SK-N-SH (cell line): Measurements from ENCODE around the gene HHAT. TPM values are rescaled to one million over a fixed set of nuclear protein-coding genes. Genes with fewer than 3 reads are reported as not detected.

Experiments used
- CTCF ChIA-PET: fragments of 300-600, 350-600 bp; formaldehyde crosslinking; extraction: SDS; loops from one replicate; lab custom pipeline; 2021; lab: Yijun Ruan, JAX
- POLR2A ChIA-PET: fragments of 350-600 bp; sonication (Branson Sonifier 250); formaldehyde crosslinking; extraction: SDS; loops from one replicate; lab custom pipeline; 2020; ENCODE audit warnings: antibody characterized with exemption, inconsistent platforms; lab: Yijun Ruan, JAX
- DNase-seq: peaks from one replicate; pipeline ENCODE4 v3.0.0; 2012
- H2AFZ ChIP-seq: fragments of 200-600 bp; sonication (generic); 2 replicates; pipeline ENCODE4 v1.8.1; 2016; ENCODE audit warnings: antibody characterized with exemption, mild to moderate bottlenecking, low read depth
- H3F3A ChIP-seq: fragments of 200-600 bp; sonication (generic); replicated peaks from 2 replicates; pipeline ENCODE3; 2016; ENCODE audit warnings: antibody characterized with exemption, mild to moderate bottlenecking; ENCODE audit not compliant: insufficient read depth
- H3K27ac ChIP-seq, 2 experiments: fragments of 200-500 bp in 1 of 2; fragments of 200-600 bp in 1 of 2; sonication (Bioruptor generic) in 1 of 2; sonication (generic), shearing (Covaris generic) in 1 of 2; 2 replicates each; pipeline versions ENCODE4 v1.5.1 to v1.6.1; 2014 to 2016; ENCODE audit warnings: low read depth in 2 of 2, inconsistent platforms in 1 of 2, low read length in 1 of 2, mild to moderate bottlenecking in 1 of 2, mixed read lengths in 1 of 2
- H3K27me3 ChIP-seq: fragments of 200-600 bp; sonication (generic), shearing (Covaris generic); 2 replicates; pipeline ENCODE4 v1.6.1; 2016; ENCODE audit warnings: mixed run types; ENCODE audit not compliant: insufficient read depth
- H3K36me3 ChIP-seq, 2 experiments: fragments of 200-500 bp in 1 of 2; fragments of 200-600 bp in 1 of 2; sonication (Bioruptor generic) in 1 of 2; sonication (generic) in 1 of 2; replicated peaks in 1 of 2; 2 replicates each; pipeline versions ENCODE3 to v1.5.1; 2014 to 2016; ENCODE audit warnings: low read length in 1 of 2, mild to moderate bottlenecking in 1 of 2; ENCODE audit not compliant: insufficient read depth in 2 of 2, control insufficient read depth in 1 of 2
- H3K4me1 ChIP-seq, 2 experiments: fragments of 200-500 bp in 1 of 2; fragments of 200-600 bp in 1 of 2; sonication (Bioruptor generic) in 1 of 2; sonication (generic), shearing (Covaris generic) in 1 of 2; 2 replicates each; pipeline versions ENCODE4 v1.5.1 to v1.6.1; 2014 to 2016; ENCODE audit warnings: low read depth in 1 of 2, low read length in 1 of 2, mixed run types in 1 of 2; ENCODE audit not compliant: insufficient read depth in 2 of 2, control insufficient read depth in 1 of 2
- H3K4me2 ChIP-seq: fragments of 200-600 bp; sonication (generic), shearing (Covaris generic); 2 replicates; pipeline ENCODE4 v1.6.1; 2017; ENCODE audit warnings: mixed run types
- H3K4me3 ChIP-seq, 2 experiments: fragments of 200-500 bp in 1 of 2; fragments of 200-600 bp in 1 of 2; sonication (Bioruptor generic) in 1 of 2; sonication (generic), shearing (Covaris generic) in 1 of 2; 2 replicates each; pipeline versions ENCODE4 v1.5.1 to v1.8.1; 2014 to 2016; ENCODE audit warnings: low read depth in 2 of 2, inconsistent platforms in 1 of 2, low read length in 1 of 2, mild to moderate bottlenecking in 1 of 2, mixed read lengths in 1 of 2, moderate library complexity in 1 of 2
- H3K79me2 ChIP-seq: fragments of 200-600 bp; sonication (generic); 2 replicates; pipeline ENCODE4 v1.8.1; 2017; ENCODE audit warnings: mild to moderate bottlenecking; ENCODE audit not compliant: insufficient read depth
- H3K9ac ChIP-seq: fragments of 200-600 bp; sonication (generic); 2 replicates; pipeline ENCODE4 v1.6.1; 2017; ENCODE audit warnings: mixed run types
- H3K9me2 ChIP-seq: fragments of 200-600 bp; sonication (generic); 2 replicates; pipeline ENCODE4 v1.6.1; 2017; ENCODE audit warnings: mixed run types
- H3K9me3 ChIP-seq: fragments of 200-600 bp; sonication (generic); 2 replicates; pipeline ENCODE4 v1.6.1; 2017; ENCODE audit warnings: mixed run types, mild to moderate bottlenecking, moderate library complexity
- H4K20me1 ChIP-seq: fragments of 200-600 bp; sonication (generic); 2 replicates; pipeline ENCODE4 v1.6.1; 2017; ENCODE audit warnings: mild to moderate bottlenecking, mixed run types; ENCODE audit not compliant: insufficient read depth
- CHD2 ChIP-seq: fragments of 150-350 bp; IDR thresholded peaks from 2 replicates; pipeline ENCODE4 v1.6.1; 2018; ENCODE audit warnings: low read length; ENCODE audit not compliant: partially characterized antibody
- ELF1 ChIP-seq: IDR thresholded peaks from 2 replicates; pipeline ENCODE4 v1.4.0; 2012
- EP300 ChIP-seq, 2 experiments: IDR thresholded peaks; 2 replicates each; pipeline versions ENCODE4 v1.4.0 to v1.6.1; 2012; ENCODE audit warnings: borderline replicate concordance in 1 of 2, low read depth in 1 of 2, low read length in 1 of 2
- EZH2phosphoT487 ChIP-seq: fragments of 200-600 bp; sonication (generic); IDR thresholded peaks from 2 replicates; pipeline ENCODE4 v1.6.1; 2017; ENCODE audit warnings: low read depth, mixed run types, mild to moderate bottlenecking, antibody characterized with exemption, moderate library complexity, borderline replicate concordance
- FOXJ3 ChIP-seq: sonication (generic); formaldehyde crosslinking; IDR thresholded peaks from 2 replicates; pipeline ENCODE4 v1.5.1; 2020; ENCODE audit warnings: mild to moderate bottlenecking, missing genetic modification reagents
- GABPA ChIP-seq: IDR thresholded peaks from 2 replicates; pipeline ENCODE4 v1.4.0; 2012; ENCODE audit warnings: low read depth, mild to moderate bottlenecking
- GATA2 ChIP-seq: sonication (generic); formaldehyde crosslinking; IDR thresholded peaks from 2 replicates; pipeline ENCODE4 v1.5.0; 2020; ENCODE audit warnings: mild to moderate bottlenecking, missing genetic modification reagents
- JUND ChIP-seq: IDR thresholded peaks from 2 replicates; pipeline ENCODE4 v1.4.0; 2012
- MEF2A ChIP-seq: IDR thresholded peaks from 2 replicates; pipeline ENCODE4 v1.4.0; 2012; ENCODE audit warnings: low read depth, borderline replicate concordance
- MXI1 ChIP-seq: IDR thresholded peaks from 2 replicates; pipeline ENCODE4 v1.6.1; 2012; ENCODE audit warnings: mild to moderate bottlenecking, low read depth, low read length, improper control_type of control experiment
- NFIC ChIP-seq: IDR thresholded peaks from 2 replicates; pipeline ENCODE4 v1.4.0; 2012; ENCODE audit warnings: borderline replicate concordance
- NRF1 ChIP-seq: IDR thresholded peaks from 2 replicates; pipeline ENCODE4 v1.6.1; 2012; ENCODE audit warnings: low read depth, mild to moderate bottlenecking, low read length
- POLR2AphosphoS5 ChIP-seq: IDR thresholded peaks from 2 replicates; pipeline ENCODE4 v1.6.1; 2012; ENCODE audit warnings: low read depth, low read length
- RAD21 ChIP-seq: IDR thresholded peaks from 2 replicates; pipeline ENCODE4 v1.6.1; 2012; ENCODE audit warnings: mild to moderate bottlenecking, low read length
- RCOR1 ChIP-seq: fragments of 150-350 bp; IDR thresholded peaks from 2 replicates; pipeline ENCODE4 v1.6.1; 2017; ENCODE audit warnings: antibody characterized with exemption, low read length
- RFX5 ChIP-seq: IDR thresholded peaks from 2 replicates; pipeline ENCODE4 v1.6.1; 2012; ENCODE audit warnings: mild to moderate bottlenecking, improper control_type of control experiment, low read length
- SIN3A ChIP-seq: IDR thresholded peaks from 2 replicates; pipeline ENCODE4 v1.6.1; 2012; ENCODE audit warnings: low read depth, mild to moderate bottlenecking, low read length, moderate library complexity, borderline replicate concordance
- SMC3 ChIP-seq: IDR thresholded peaks from 2 replicates; pipeline ENCODE4 v1.6.1; 2012; ENCODE audit warnings: low read depth, low read length, improper control_type of control experiment
- TAF1 ChIP-seq: IDR thresholded peaks from 2 replicates; pipeline ENCODE4 v1.6.1; 2012; ENCODE audit warnings: low read depth, mild to moderate bottlenecking, low read length, moderate library complexity, borderline replicate concordance
- TCF12 ChIP-seq: IDR thresholded peaks from 2 replicates; pipeline ENCODE4 v1.4.0; 2012
- TEAD4 ChIP-seq: IDR thresholded peaks from 2 replicates; pipeline ENCODE4 v1.4.0; 2012; ENCODE audit warnings: mild to moderate bottlenecking, borderline replicate concordance; ENCODE audit not compliant: insufficient read depth
- YY1 ChIP-seq: IDR thresholded peaks from 2 replicates; pipeline ENCODE4 v1.4.0; 2012; ENCODE audit warnings: low read depth, mild to moderate bottlenecking
- WGBS: methylation state at CpG from one replicate; pipeline ENCODE4 v1.1.6; 2017; ENCODE audit warnings: low lambda C conversion rate; 5-methylcytosine and 5-hydroxymethylcytosine counted together
- polyA plus RNA-seq, 3 experiments: library from polyadenylated mRNA; depleted of rRNA; stranded (reverse); fragments of >200 nt; gene quantifications; 2 replicates each; pipeline ENCODE4 v1.2.3, GENCODE V29; 2012
- TF ChIP-seq, protein P1 (sequence below): fragments of 150-350 bp; IDR thresholded peaks from 2 replicates; pipeline ENCODE4 v1.6.1; 2017; ENCODE audit warnings: antibody characterized with exemption, low read length, low read depth, borderline replicate concordance
- TF ChIP-seq, protein P2 (sequence below): fragments of 150-350 bp; IDR thresholded peaks from 2 replicates; pipeline ENCODE4 v1.6.1; 2016; ENCODE audit warnings: mild to moderate bottlenecking, low read depth, low read length
- TF ChIP-seq, protein P3 (sequence below): IDR thresholded peaks from 2 replicates; pipeline ENCODE4 v1.4.0; 2012; ENCODE audit warnings: low read depth
- TF ChIP-seq, protein P4 (sequence below): IDR thresholded peaks from 2 replicates; pipeline ENCODE4 v1.4.0; 2012; ENCODE audit warnings: low read depth, borderline replicate concordance
- TF ChIP-seq, protein P5 (sequence below): IDR thresholded peaks from 2 replicates; pipeline ENCODE4; 2012

Gene HHAT
- polyA plus RNA-seq, 1 of the 3 experiments (the other 2 are of a cell fraction), result 8.1 TPM

DNA sequence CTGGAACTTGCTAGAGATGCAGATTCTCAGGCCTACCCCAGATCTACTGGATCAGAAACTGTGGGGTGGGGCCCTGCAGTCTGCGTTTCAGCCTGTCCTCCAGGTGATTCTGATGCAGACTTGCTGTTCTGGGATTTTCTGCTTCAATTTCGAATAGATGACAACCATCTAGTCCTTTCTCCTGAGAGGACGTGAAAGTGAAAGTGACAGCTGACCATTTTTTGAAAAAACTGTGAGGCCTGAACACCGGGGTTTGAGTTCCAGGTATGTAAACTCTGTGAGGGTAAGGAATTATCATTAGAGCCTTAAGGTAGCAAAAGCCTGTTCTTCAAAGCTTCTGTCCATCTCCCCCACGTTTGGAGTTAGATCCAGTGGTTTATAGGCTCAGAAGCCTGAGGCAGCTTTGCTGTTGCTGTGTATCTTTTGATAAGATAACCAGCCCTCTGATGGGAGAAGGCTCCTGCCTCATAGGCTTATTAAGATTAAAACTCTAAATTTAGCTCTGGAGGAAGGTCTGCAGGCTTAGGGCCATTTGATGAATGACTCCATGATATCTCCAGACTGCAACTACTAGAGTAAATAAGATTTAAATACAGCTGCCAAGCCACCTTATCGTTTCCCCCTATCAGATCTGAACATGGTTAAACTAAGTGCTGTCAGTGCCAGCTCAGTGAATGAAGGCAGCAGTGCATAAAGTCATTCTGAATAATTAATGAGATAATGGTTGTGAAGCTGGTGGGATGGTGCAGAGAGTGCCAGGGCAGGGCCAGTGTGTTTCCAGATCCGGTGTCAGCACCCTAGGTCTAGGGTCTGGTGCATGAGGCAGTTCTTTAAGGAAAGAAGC, 335.2 kb downstream of the HHAT start:
- Histone ChIP-seq H3K27ac (peak overlapping the region in 1 of 2 experiments; percentile 87; a peak in 2 of 4 replicates), H3K4me2 (no peak overlapping the region), H3K9ac (no peak overlapping the region), H2AFZ (no peak overlapping the region)
- DNase-seq, result peak; percentile 82
- TF ChIP-seq JUND, result no peak
- TF ChIP-seq, protein P1, sequence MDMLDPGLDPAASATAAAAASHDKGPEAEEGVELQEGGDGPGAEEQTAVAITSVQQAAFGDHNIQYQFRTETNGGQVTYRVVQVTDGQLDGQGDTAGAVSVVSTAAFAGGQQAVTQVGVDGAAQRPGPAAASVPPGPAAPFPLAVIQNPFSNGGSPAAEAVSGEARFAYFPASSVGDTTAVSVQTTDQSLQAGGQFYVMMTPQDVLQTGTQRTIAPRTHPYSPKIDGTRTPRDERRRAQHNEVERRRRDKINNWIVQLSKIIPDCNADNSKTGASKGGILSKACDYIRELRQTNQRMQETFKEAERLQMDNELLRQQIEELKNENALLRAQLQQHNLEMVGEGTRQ, result no peak
- peak; percentile 50; the same call in 1 of the 2 replicates for TF ChIP-seq NFIC
- TF ChIP-seq TCF12, result peak; percentile 82
- TF ChIP-seq RFX5, result no peak; the same call in 1 of the 2 replicates
- TF ChIP-seq, protein P2, sequence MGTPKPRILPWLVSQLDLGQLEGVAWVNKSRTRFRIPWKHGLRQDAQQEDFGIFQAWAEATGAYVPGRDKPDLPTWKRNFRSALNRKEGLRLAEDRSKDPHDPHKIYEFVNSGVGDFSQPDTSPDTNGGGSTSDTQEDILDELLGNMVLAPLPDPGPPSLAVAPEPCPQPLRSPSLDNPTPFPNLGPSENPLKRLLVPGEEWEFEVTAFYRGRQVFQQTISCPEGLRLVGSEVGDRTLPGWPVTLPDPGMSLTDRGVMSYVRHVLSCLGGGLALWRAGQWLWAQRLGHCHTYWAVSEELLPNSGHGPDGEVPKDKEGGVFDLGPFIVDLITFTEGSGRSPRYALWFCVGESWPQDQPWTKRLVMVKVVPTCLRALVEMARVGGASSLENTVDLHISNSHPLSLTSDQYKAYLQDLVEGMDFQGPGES, result no peak
- no peak for TF ChIP-seq EZH2phosphoT487
- peak; percentile 36 for TF ChIP-seq RAD21
- no peak; the same call in 1 of the 2 replicates for TF ChIP-seq POLR2AphosphoS5
- TF ChIP-seq FOXJ3 (CRISPR knock-in tag), result peak; percentile 99
- TF ChIP-seq SIN3A, result no peak
- 0 out of 2 replicates have a peak, but pooled peaks have one; percentile 9 for TF ChIP-seq MEF2A
- 0 out of 2 replicates have a peak, but pooled peaks have one; percentile 10 for TF ChIP-seq GABPA
- peak; percentile 100 for TF ChIP-seq GATA2
- no peak for TF ChIP-seq ELF1
- peak; percentile 78; the same call in 1 of the 2 replicates for TF ChIP-seq MXI1
- no peak for TF ChIP-seq TAF1
- TF ChIP-seq NRF1, result no peak
- TF ChIP-seq YY1, result no peak
- TF ChIP-seq CHD2, result peak; percentile 89
- TF ChIP-seq RCOR1, result peak; percentile 98
- TF ChIP-seq EP300 (IDR thresholded peaks at IDR 0.05; ENCODE audit: borderline replicate concordance in 1 of 2, low read depth in 1 of 2, low read length in 1 of 2), result peak; percentile 19 to 99; a peak in 2 of 4 replicates
- peak; percentile 52; the same call in 1 of the 2 replicates for TF ChIP-seq TEAD4
- TF ChIP-seq, protein P3, sequence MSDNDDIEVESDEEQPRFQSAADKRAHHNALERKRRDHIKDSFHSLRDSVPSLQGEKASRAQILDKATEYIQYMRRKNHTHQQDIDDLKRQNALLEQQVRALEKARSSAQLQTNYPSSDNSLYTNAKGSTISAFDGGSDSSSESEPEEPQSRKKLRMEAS, result no peak
- TF ChIP-seq, protein P4, sequence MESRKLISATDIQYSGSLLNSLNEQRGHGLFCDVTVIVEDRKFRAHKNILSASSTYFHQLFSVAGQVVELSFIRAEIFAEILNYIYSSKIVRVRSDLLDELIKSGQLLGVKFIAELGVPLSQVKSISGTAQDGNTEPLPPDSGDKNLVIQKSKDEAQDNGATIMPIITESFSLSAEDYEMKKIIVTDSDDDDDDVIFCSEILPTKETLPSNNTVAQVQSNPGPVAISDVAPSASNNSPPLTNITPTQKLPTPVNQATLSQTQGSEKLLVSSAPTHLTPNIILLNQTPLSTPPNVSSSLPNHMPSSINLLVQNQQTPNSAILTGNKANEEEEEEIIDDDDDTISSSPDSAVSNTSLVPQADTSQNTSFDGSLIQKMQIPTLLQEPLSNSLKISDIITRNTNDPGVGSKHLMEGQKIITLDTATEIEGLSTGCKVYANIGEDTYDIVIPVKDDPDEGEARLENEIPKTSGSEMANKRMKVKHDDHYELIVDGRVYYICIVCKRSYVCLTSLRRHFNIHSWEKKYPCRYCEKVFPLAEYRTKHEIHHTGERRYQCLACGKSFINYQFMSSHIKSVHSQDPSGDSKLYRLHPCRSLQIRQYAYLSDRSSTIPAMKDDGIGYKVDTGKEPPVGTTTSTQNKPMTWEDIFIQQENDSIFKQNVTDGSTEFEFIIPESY, result no peak
- no peak; the same call in 1 of the 2 replicates for TF ChIP-seq SMC3
- TF ChIP-seq, protein P5, sequence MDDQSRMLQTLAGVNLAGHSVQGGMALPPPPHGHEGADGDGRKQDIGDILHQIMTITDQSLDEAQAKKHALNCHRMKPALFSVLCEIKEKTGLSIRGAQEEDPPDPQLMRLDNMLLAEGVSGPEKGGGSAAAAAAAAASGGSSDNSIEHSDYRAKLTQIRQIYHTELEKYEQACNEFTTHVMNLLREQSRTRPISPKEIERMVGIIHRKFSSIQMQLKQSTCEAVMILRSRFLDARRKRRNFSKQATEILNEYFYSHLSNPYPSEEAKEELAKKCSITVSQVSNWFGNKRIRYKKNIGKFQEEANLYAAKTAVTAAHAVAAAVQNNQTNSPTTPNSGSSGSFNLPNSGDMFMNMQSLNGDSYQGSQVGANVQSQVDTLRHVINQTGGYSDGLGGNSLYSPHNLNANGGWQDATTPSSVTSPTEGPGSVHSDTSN, result peak; percentile 37
- TF ChIP-seq, all 33 proteins: peak for 13
- POLR2A ChIA-PET, result interaction anchor here (0.7 to 1.8 kb wide), 7 partner anchors 58 to 472 kb away, joined by 3 to 17 read pairs (median 4); partner anchors contain the start of gene KCNH1
- Histone ChIP-seq H4K20me1 (no peaks in the 10 kb centered on the region), H3K9me2 (no peaks in the 10 kb centered on the region), H3F3A (no peaks in the 10 kb centered on the region), H3K79me2 (no peaks in the 10 kb centered on the region), H3K36me3 (no peaks in the 10 kb centered on the region), H3K27me3 (no peaks in the 10 kb centered on the region), H3K4me1 (peaks cover 0 to 35% of the 10 kb centered on the region in 2 experiments; a peak in 2 of 4 replicates), H3K9me3 (no peaks in the 10 kb centered on the region), H3K4me3 (no peak overlapping the region; a peak in 1 of 4 replicates)
- 15% methylated on average over 7 of the region's 7 CpGs for WGBS
- CTCF ChIA-PET, result interaction anchor here (1.0 to 3.3 kb wide), 7 partner anchors 16 to 470 kb away, joined by 3 to 48 read pairs (median 6); partner anchors contain the start of gene KCNH1
